GM23338 (cell line): ENCODE measurements around the gene SPEM3. TPM values are rescaled to one million over a fixed set of nuclear protein-coding genes. Genes with fewer than 3 reads are reported as not detected.

Experiments
- ATAC-seq: fragments of 200-7000 bp; cut with Tn5 transposase; 3 replicates; pipeline ENCODE4 v1.9.1; 2020
- DNase-seq: peaks from one replicate; pipeline ENCODE4 v3.0.0-alpha.2; 2015; ENCODE audit warnings: low spot score
- H2AFZ ChIP-seq: fragments of 200-600 bp; sonication (generic); 2 replicates; pipeline ENCODE4 v1.8.0; 2016; ENCODE audit warnings: antibody characterized with exemption, mild to moderate bottlenecking, moderate library complexity
- H3F3A ChIP-seq: fragments of 200-600 bp; sonication (generic); replicated peaks from 2 replicates; pipeline ENCODE4 v1.8.0; 2017; ENCODE audit warnings: antibody characterized with exemption, mixed run types, low read depth
- H3K27ac ChIP-seq: fragments of 200-600 bp; sonication (generic); 2 replicates; pipeline ENCODE4 v1.6.1; 2016; ENCODE audit warnings: low read depth
- H3K27me3 ChIP-seq: fragments of 200-600 bp; sonication (generic); 2 replicates; pipeline ENCODE4 v1.8.0; 2016; ENCODE audit warnings: mild to moderate bottlenecking, mixed run types, moderate library complexity; ENCODE audit not compliant: insufficient read depth
- H3K36me3 ChIP-seq: fragments of 200-600 bp; sonication (generic); 2 replicates; pipeline ENCODE4 v1.8.0; 2016; ENCODE audit warnings: mild to moderate bottlenecking; ENCODE audit not compliant: insufficient read depth
- H3K4me1 ChIP-seq: fragments of 200-600 bp; sonication (generic); 2 replicates; pipeline ENCODE4 v1.8.0; 2016; ENCODE audit warnings: mild to moderate bottlenecking, moderate library complexity; ENCODE audit not compliant: insufficient read depth
- H3K4me2 ChIP-seq: fragments of 200-600 bp; sonication (generic); 2 replicates; pipeline ENCODE4 v1.7.1; 2017; ENCODE audit warnings: mixed run types
- H3K4me3 ChIP-seq: fragments of 200-600 bp; sonication (generic); 2 replicates; pipeline ENCODE4 v1.6.1; 2016; ENCODE audit warnings: mixed run types
- H3K79me2 ChIP-seq: fragments of 200-600 bp; sonication (generic); replicated peaks from 2 replicates; pipeline ENCODE4 v1.8.0; 2017; ENCODE audit warnings: mild to moderate bottlenecking; ENCODE audit not compliant: insufficient read depth
- H3K9me2 ChIP-seq: fragments of 200-600 bp; sonication (generic); 2 replicates; pipeline ENCODE4 v1.8.0; 2017; ENCODE audit not compliant: insufficient read depth
- H4K20me1 ChIP-seq: fragments of 200-600 bp; sonication (generic); replicated peaks from 2 replicates; pipeline ENCODE4 v1.8.0; 2017; ENCODE audit warnings: mild to moderate bottlenecking; ENCODE audit not compliant: insufficient read depth
- H3K27ac Mint-ChIP-seq: 2 replicates; pipeline ENCODE4 v1.8.0; 2020; ENCODE audit warnings: inconsistent platforms, mild to moderate bottlenecking, moderate library complexity, mixed read lengths
- H3K27me3 Mint-ChIP-seq: 3 replicates; pipeline ENCODE4 v1.8.0; 2022; ENCODE audit warnings: low read depth, mild to moderate bottlenecking, moderate library complexity, mixed read lengths, inconsistent platforms; ENCODE audit not compliant: insufficient read depth, poor library complexity
- H3K36me3 Mint-ChIP-seq: 3 replicates; pipeline ENCODE4 v1.8.0; 2021; ENCODE audit warnings: low read depth, mild to moderate bottlenecking, inconsistent platforms, moderate library complexity, mixed read lengths
- H3K4me1 Mint-ChIP-seq: 3 replicates; pipeline ENCODE4 v1.8.0; 2020; ENCODE audit warnings: mild to moderate bottlenecking, inconsistent platforms, mixed read lengths
- H3K4me3 Mint-ChIP-seq: 3 replicates; pipeline ENCODE4 v1.8.0; 2021; ENCODE audit warnings: moderate library complexity, mild to moderate bottlenecking, inconsistent platforms, mixed read lengths
- H3K9me3 Mint-ChIP-seq: 3 replicates; pipeline ENCODE4 v1.8.0; 2020; ENCODE audit warnings: moderate library complexity, mild to moderate bottlenecking, inconsistent platforms, mixed read lengths
- CREB1 ChIP-seq: fragments of 250-450 bp; sonication (Bioruptor Pico); IDR thresholded peaks from 2 replicates; pipeline ENCODE4 v1.5.0; 2020; ENCODE audit warnings: low read depth, mild to moderate bottlenecking, moderate library complexity
- EZH2phosphoT487 ChIP-seq: fragments of 200-600 bp; sonication (generic); IDR thresholded peaks from one replicate; pipeline ENCODE4 v1.8.1; 2018; ENCODE audit warnings: antibody characterized with exemption; ENCODE audit not compliant: unreplicated experiment
- JUNB ChIP-seq: IDR thresholded peaks from one replicate; pipeline ENCODE4 v1.6.1; 2016; ENCODE audit warnings: antibody characterized with exemption; ENCODE audit not compliant: unreplicated experiment
- NANOG ChIP-seq: IDR thresholded peaks from 2 replicates; pipeline ENCODE4 v1.6.1; 2016; ENCODE audit warnings: antibody characterized with exemption, borderline replicate concordance
- POLR2AphosphoS5 ChIP-seq: IDR thresholded peaks from 2 replicates; pipeline ENCODE4 v1.6.1; 2016; ENCODE audit warnings: antibody characterized with exemption, low read depth
- STAT1 ChIP-seq: IDR thresholded peaks from one replicate; pipeline ENCODE4 v1.6.1; 2016; ENCODE audit warnings: antibody characterized with exemption; ENCODE audit not compliant: unreplicated experiment
- ZNF114 ChIP-seq: fragments of 250-450 bp; sonication (Bioruptor Pico); IDR thresholded peaks from 2 replicates; pipeline ENCODE4 v1.5.0; 2020; ENCODE audit warnings: mild to moderate bottlenecking, moderate library complexity
- ZNF462 ChIP-seq: fragments of 250-450 bp; sonication (Bioruptor Pico); IDR thresholded peaks from 2 replicates; pipeline ENCODE4 v1.5.0; 2020; ENCODE audit warnings: mild to moderate bottlenecking, moderate library complexity
- polyA plus RNA-seq: library from polyadenylated mRNA; unstranded; fragments of >200 nt; fragmentation: Nextera tagmentation; extraction: Ambion mirVana; gene quantifications from 2 replicates; pipeline ENCODE4 v1.2.1, GENCODE V29; 2016
- total RNA-seq: library from RNA; depleted of rRNA; stranded (reverse); fragments of >200 nt; shearing (Covaris generic); gene quantifications from 2 replicates; pipeline ENCODE4 v1.2.3, GENCODE V29; 2014
- TF ChIP-seq, protein P1 (sequence below), 2 experiments: fragments of 200-600 bp in 1 of 2; sonication (generic) in 1 of 2; conservative IDR thresholded peaks; 2 replicates each; pipeline versions ENCODE4 v1.5.1 to v1.6.1; 2016 to 2017; ENCODE audit warnings: antibody characterized with exemption in 2 of 2, low read depth in 2 of 2, mild to moderate bottlenecking in 2 of 2, moderate library complexity in 1 of 2

The SPEM3 gene
- total and polyA plus RNA-seq, 2 experiments from 2014 or later, result not detected

GRCh38 chr17:7439462-7440112 is 10.9 kb downstream of the SPEM3 start, which contains the start of gene FGF11:
TSS of gene FGF11 (plus strand) at chr17:7439512. CDS start at chr17:7439621, 109 bp downstream.
- H3K36me3 ChIP-seq, result no peaks in the 10 kb centered on the region
- peak within 1 kb of the TSS; percentile 76 for H3K4me2 ChIP-seq
- H3K27ac ChIP-seq, result peak within 1 kb of the TSS; percentile 95
- Mint-ChIP-seq H3K4me1 (peaks cover 33% of the 10 kb centered on the region), H3K27ac (peak within 1 kb of the TSS; percentile 98), H3K9me3 (no peaks in the 10 kb centered on the region), H3K27me3 (peaks cover 52% of the 10 kb centered on the region), H3K36me3 (no peaks in the 10 kb centered on the region; the same call in 2 of the 3 replicates), H3K4me3 (peak within 1 kb of the TSS; percentile 96)
- ATAC-seq (no peak; the same call in 2 of the 3 replicates), DNase-seq (peak; percentile 35)
- H3K27me3 ChIP-seq, result peaks cover 46% of the 10 kb centered on the region
- no peaks in the 10 kb centered on the region for H3K9me2 ChIP-seq
- H2AFZ ChIP-seq, result peak within 1 kb of the TSS; percentile 72
- no peak for TF ChIP-seq CREB1 (CRISPR knock-in tag)
- no peak for TF ChIP-seq POLR2AphosphoS5
- TF ChIP-seq, protein P1, sequence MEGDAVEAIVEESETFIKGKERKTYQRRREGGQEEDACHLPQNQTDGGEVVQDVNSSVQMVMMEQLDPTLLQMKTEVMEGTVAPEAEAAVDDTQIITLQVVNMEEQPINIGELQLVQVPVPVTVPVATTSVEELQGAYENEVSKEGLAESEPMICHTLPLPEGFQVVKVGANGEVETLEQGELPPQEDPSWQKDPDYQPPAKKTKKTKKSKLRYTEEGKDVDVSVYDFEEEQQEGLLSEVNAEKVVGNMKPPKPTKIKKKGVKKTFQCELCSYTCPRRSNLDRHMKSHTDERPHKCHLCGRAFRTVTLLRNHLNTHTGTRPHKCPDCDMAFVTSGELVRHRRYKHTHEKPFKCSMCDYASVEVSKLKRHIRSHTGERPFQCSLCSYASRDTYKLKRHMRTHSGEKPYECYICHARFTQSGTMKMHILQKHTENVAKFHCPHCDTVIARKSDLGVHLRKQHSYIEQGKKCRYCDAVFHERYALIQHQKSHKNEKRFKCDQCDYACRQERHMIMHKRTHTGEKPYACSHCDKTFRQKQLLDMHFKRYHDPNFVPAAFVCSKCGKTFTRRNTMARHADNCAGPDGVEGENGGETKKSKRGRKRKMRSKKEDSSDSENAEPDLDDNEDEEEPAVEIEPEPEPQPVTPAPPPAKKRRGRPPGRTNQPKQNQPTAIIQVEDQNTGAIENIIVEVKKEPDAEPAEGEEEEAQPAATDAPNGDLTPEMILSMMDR (conservative IDR thresholded peaks at IDR 0.05; ENCODE audit: low read depth in 2 of 2), result no peak
- no peak for TF ChIP-seq EZH2phosphoT487
- no peak for TF ChIP-seq NANOG
- no peak for TF ChIP-seq ZNF114
- TF ChIP-seq JUNB, result no peak
- TF ChIP-seq ZNF462 (CRISPR knock-in tag), result no peak
- TF ChIP-seq STAT1, result no peak
- peak within 1 kb of the TSS; percentile 98 for H3K4me3 ChIP-seq
- peaks cover 32% of the 10 kb centered on the region for H3K4me1 ChIP-seq
- H4K20me1 ChIP-seq, result peaks cover 3% of the 10 kb centered on the region; the same call in 1 of the 2 replicates
- no peaks in the 10 kb centered on the region for H3K79me2 ChIP-seq
- peaks cover 47% of the 10 kb centered on the region for H3F3A ChIP-seq
